Measurements from ENCODE around the gene NANOGP8.
"Not testable (repeated sequence)": the region's sequence is repeated elsewhere in the genome, so short reads cannot be mapped to it uniquely, and the experiment has no call there.

NANOGP8 gene

DNA sequence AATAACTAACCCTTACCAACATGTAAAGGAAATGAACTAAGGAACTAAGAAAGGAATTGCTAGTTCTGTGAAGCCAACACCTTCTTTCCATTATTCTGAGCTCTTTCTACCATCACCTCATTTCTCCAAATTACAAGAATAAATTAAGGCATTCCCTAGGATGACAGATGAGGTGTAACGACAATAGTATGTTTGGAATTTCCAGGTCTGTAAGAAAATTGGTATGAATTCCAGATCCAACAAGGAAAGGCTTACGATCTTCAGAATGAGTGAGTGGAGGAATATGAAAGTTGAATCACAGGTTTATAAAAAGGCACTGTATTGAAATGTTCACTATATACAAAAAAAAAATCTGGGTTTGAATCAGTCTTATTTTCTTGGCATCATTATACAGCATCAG, 4.5 kb upstream of the NANOGP8 start:
- no peak overlapping the region for H3K4me3 ChIP-seq (ENCODE audit: low read depth, low read length, poor library complexity, severe bottlenecking)
- no peak overlapping the region for H3K4me2 ChIP-seq (ENCODE audit: low read length)
- no peaks in the 10 kb centered on the region for H3K79me2 ChIP-seq (ENCODE audit: insufficient read depth, low read length)
- no peaks in the 10 kb centered on the region for H4K20me1 ChIP-seq (ENCODE audit: insufficient read depth, low read length)
- H3K9ac ChIP-seq (ENCODE audit: low read length) = no peak overlapping the region
- no peaks in the 10 kb centered on the region for H3K27me3 ChIP-seq (ENCODE audit: insufficient read depth, low read length)
- no peaks in the 10 kb centered on the region for H3K36me3 ChIP-seq (ENCODE audit: insufficient read depth, low read length)
- no peaks in the 10 kb centered on the region for H3F3A ChIP-seq (ENCODE audit: insufficient read depth, low read length)
- no peaks in the 10 kb centered on the region for H3K9me3 ChIP-seq (ENCODE audit: low read length)
- no peaks in the 10 kb centered on the region for H3K4me1 ChIP-seq (ENCODE audit: insufficient read depth, low read length, severe bottlenecking)
- TF ChIP-seq EZH2 (IDR thresholded peaks at IDR 0.05; ENCODE audit: borderline replicate concordance, low read length) = no peak
- TF ChIP-seq, protein P1, sequence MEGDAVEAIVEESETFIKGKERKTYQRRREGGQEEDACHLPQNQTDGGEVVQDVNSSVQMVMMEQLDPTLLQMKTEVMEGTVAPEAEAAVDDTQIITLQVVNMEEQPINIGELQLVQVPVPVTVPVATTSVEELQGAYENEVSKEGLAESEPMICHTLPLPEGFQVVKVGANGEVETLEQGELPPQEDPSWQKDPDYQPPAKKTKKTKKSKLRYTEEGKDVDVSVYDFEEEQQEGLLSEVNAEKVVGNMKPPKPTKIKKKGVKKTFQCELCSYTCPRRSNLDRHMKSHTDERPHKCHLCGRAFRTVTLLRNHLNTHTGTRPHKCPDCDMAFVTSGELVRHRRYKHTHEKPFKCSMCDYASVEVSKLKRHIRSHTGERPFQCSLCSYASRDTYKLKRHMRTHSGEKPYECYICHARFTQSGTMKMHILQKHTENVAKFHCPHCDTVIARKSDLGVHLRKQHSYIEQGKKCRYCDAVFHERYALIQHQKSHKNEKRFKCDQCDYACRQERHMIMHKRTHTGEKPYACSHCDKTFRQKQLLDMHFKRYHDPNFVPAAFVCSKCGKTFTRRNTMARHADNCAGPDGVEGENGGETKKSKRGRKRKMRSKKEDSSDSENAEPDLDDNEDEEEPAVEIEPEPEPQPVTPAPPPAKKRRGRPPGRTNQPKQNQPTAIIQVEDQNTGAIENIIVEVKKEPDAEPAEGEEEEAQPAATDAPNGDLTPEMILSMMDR (IDR thresholded peaks at IDR 0.05; ENCODE audit: low read length) = no peak
- H2AFZ ChIP-seq (ENCODE audit: low read length) = no peak overlapping the region
- no peak overlapping the region for H3K27ac ChIP-seq (ENCODE audit: low read depth, low read length, poor library complexity, severe bottlenecking)
- H3K9me2 ChIP-seq (ENCODE audit: low read depth, low read length) = no peaks in the 10 kb centered on the region

DNA sequence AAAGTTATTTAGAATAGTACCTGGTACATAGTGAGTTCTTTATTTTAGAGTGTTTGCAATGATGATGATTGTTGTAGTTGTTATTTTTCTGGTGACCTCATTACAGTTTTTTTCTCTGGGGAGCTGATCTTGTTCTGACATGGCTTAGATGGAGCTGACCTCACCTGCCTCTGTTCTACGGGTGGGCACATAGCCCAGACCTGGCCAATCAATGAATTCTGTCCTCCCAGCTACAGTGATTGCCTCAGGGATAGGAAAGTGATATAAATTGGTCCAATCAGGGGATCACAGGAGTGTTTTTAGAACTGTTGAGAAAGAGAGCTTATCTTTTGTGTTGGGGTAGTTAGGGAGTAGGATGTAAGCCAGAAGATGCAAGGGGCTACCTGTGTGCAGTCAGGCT, 3.2 kb upstream of the NANOGP8 start:
- Histone ChIP-seq H3K4me2 (ENCODE audit: low read length) (no peak overlapping the region), H3K27ac (ENCODE audit: low read depth, low read length, poor library complexity, severe bottlenecking) (no peak overlapping the region), H3F3A (ENCODE audit: insufficient read depth, low read length) (no peaks in the 10 kb centered on the region), H4K20me1 (ENCODE audit: insufficient read depth, low read length) (no peaks in the 10 kb centered on the region), H3K9ac (ENCODE audit: low read length) (no peak overlapping the region), H3K4me1 (ENCODE audit: insufficient read depth, low read length, severe bottlenecking) (no peaks in the 10 kb centered on the region), H3K27me3 (ENCODE audit: insufficient read depth, low read length) (no peaks in the 10 kb centered on the region), H3K4me3 (ENCODE audit: low read depth, low read length, poor library complexity, severe bottlenecking) (no peak overlapping the region), H3K9me3 (ENCODE audit: low read length) (no peaks in the 10 kb centered on the region), H2AFZ (ENCODE audit: low read length) (no peak overlapping the region), H3K9me2 (ENCODE audit: low read depth, low read length) (no peaks in the 10 kb centered on the region), H3K79me2 (ENCODE audit: insufficient read depth, low read length) (no peaks in the 10 kb centered on the region), H3K36me3 (ENCODE audit: insufficient read depth, low read length) (no peaks in the 10 kb centered on the region)
- TF ChIP-seq, protein P1 (IDR thresholded peaks at IDR 0.05; ENCODE audit: low read length) = no peak
- TF ChIP-seq EZH2 (IDR thresholded peaks at IDR 0.05; ENCODE audit: borderline replicate concordance, low read length) = no peak

DNA sequence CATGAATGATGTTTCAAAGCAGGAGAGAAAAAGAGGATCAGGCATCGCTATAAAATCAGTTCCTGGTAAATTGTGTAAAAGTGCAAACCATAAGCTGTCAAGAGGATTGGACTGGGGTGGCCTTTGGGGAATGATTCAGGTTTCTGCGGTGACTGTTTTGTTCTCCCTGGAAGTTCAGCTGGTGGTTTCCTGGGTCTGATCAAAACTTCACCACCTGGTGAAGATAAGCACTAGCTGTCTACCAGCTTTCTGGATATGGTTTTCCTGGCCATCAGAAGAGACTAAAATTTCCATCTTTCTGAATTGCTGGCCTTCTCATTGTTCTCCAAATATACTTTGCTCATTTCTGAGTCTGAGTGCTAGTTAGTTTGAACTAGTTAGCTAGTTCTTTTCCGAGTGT, 2.7 kb upstream of the NANOGP8 start:
- H3K4me3 ChIP-seq (ENCODE audit: low read depth, low read length, poor library complexity, severe bottlenecking) = no peak overlapping the region
- H3K79me2 ChIP-seq (ENCODE audit: insufficient read depth, low read length) = no peaks in the 10 kb centered on the region
- no peak overlapping the region for H2AFZ ChIP-seq (ENCODE audit: low read length)
- H3K27ac ChIP-seq (ENCODE audit: low read depth, low read length, poor library complexity, severe bottlenecking) = no peak overlapping the region
- TF ChIP-seq EZH2 (IDR thresholded peaks at IDR 0.05; ENCODE audit: borderline replicate concordance, low read length) = no peak
- TF ChIP-seq, protein P1 (IDR thresholded peaks at IDR 0.05; ENCODE audit: low read length) = no peak
- H3K4me1 ChIP-seq (ENCODE audit: insufficient read depth, low read length, severe bottlenecking) = no peaks in the 10 kb centered on the region
- H3K9ac ChIP-seq (ENCODE audit: low read length) = no peak overlapping the region
- H3K36me3 ChIP-seq (ENCODE audit: insufficient read depth, low read length) = no peaks in the 10 kb centered on the region
- no peaks in the 10 kb centered on the region for H3K9me3 ChIP-seq (ENCODE audit: low read length)
- no peaks in the 10 kb centered on the region for H3K9me2 ChIP-seq (ENCODE audit: low read depth, low read length)
- H3F3A ChIP-seq (ENCODE audit: insufficient read depth, low read length) = no peaks in the 10 kb centered on the region
- H3K4me2 ChIP-seq (ENCODE audit: low read length) = no peak overlapping the region
- no peaks in the 10 kb centered on the region for H3K27me3 ChIP-seq (ENCODE audit: insufficient read depth, low read length)
- H4K20me1 ChIP-seq (ENCODE audit: insufficient read depth, low read length) = no peaks in the 10 kb centered on the region

DNA sequence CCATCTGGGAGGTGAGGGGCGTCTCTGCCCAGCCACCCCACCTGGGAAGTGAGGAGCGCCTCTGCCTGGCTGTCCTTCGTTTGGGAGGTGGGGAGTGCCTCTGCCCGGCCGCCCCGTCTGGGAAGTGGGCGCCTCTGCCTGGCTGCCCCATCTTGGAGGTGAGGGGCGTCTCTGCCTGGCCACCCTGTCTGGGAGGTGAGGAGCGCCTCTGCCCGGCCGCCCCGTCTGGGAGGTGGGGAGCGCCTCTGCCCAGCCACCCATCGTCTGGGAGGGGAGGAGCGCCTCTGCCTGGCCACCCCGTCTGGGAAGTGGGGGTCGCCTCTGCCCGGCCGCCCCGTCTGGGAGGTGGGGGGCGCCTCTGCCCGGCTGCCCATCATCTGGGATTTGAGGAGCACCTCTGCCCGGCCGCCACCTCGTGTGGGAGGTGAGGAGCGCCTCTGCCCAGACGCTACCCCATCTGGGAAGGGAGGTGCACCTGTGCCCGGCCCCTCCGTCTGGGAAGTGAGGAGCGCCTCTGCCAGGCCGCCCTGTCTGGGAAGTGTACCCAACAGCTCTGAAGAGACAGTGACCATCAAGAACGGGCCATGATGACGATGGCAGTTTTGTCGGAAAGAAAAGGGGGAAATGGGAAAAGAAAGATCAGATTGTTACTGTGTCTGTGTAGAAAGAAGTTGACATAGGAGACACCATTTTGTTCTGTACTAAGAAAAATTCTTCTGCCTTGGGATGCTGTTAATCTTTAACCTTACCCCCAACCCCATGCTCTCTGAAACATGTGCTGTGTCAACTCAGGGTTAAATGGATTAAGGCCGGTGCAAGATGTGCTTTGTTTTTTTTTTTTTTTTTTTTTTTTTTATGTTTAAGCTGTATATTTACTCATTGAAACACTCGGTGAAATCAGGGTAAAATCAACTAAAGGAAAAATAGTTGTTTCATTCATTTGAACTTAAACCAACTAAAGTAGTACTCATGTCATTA, 2.4 kb downstream of the NANOGP8 start:
- not testable (repeated sequence) for H3K79me2 ChIP-seq (ENCODE audit: insufficient read depth, low read length); H3K27ac ChIP-seq (ENCODE audit: low read depth, low read length, poor library complexity, severe bottlenecking); H3K27me3 ChIP-seq (ENCODE audit: insufficient read depth, low read length); H3K36me3 ChIP-seq (ENCODE audit: insufficient read depth, low read length); H3K9ac ChIP-seq (ENCODE audit: low read length); H3K4me2 ChIP-seq (ENCODE audit: low read length); H4K20me1 ChIP-seq (ENCODE audit: insufficient read depth, low read length); H3K4me1 ChIP-seq (ENCODE audit: insufficient read depth, low read length, severe bottlenecking); H3K9me2 ChIP-seq (ENCODE audit: low read depth, low read length); H3K9me3 ChIP-seq (ENCODE audit: low read length); H3F3A ChIP-seq (ENCODE audit: insufficient read depth, low read length); H2AFZ ChIP-seq (ENCODE audit: low read length); H3K4me3 ChIP-seq (ENCODE audit: low read depth, low read length, poor library complexity, severe bottlenecking)

DNA sequence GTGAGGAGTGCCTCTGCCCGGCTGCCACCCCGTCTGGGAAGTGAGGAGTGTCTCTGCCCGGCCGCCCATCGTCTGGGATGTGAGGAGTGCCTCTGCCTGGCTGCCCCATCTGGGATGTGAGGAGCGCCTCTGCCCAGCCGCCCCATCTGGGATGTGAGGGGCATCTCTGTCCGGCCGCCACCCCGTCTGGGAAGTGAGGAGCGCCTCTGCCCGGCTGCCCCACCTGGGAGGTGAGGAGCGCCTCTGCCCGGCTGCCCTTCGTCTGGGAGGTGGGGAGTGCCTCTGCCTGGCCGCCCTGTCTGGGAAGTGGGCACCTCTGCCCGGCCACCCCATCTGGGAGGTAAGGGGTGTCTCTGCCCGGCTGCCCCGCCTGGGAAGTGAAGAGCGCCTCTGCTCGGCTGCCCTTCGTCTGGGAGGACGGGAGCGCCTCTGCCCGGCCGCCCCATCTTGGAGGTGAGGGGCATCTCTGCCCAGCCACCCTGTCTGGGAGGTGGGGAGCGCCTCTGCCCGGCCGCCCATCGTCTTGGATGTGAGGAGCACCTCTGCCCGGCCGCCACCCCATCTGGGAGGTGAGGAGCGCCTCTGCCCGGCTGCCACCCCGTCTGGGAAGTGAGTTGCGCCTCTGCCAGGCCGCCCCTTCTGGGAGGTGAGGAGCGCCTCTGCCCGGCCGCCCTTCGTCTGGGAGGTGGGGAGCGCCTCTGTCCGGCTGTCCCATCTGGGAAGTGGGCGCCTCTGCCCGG, 3.3 kb downstream of the NANOGP8 start:
- not testable (repeated sequence) for H3K79me2 ChIP-seq (ENCODE audit: insufficient read depth, low read length); H2AFZ ChIP-seq (ENCODE audit: low read length); H3K9ac ChIP-seq (ENCODE audit: low read length); H3K4me2 ChIP-seq (ENCODE audit: low read length); H3K9me2 ChIP-seq (ENCODE audit: low read depth, low read length); H3K4me1 ChIP-seq (ENCODE audit: insufficient read depth, low read length, severe bottlenecking); H3K27me3 ChIP-seq (ENCODE audit: insufficient read depth, low read length); H3F3A ChIP-seq (ENCODE audit: insufficient read depth, low read length); H3K36me3 ChIP-seq (ENCODE audit: insufficient read depth, low read length); H4K20me1 ChIP-seq (ENCODE audit: insufficient read depth, low read length); H3K27ac ChIP-seq (ENCODE audit: low read depth, low read length, poor library complexity, severe bottlenecking); H3K4me3 ChIP-seq (ENCODE audit: low read depth, low read length, poor library complexity, severe bottlenecking); H3K9me3 ChIP-seq (ENCODE audit: low read length)
